H1 (cell line): ENCODE measurements around the gene TNIK. TPM values are rescaled to one million over a fixed set of nuclear protein-coding genes. Genes with fewer than 3 reads are reported as not detected.
A peak's percentile ranks its signal among the peaks of the same experiment; 100 is the strongest.

Experiments
- CBX8 ChIP-seq: fragments of 300-800, 300-1000 bp; sonication (generic); IDR thresholded peaks from 2 replicates; pipeline ENCODE4 v1.7.1; 2016; ENCODE audit warnings: low read depth, low read length, borderline replicate concordance
- GTF2F1 ChIP-seq: IDR thresholded peaks from 2 replicates; pipeline ENCODE4 v1.6.1; 2012; ENCODE audit warnings: low read depth, low read length, improper control_type of control experiment, borderline replicate concordance
- JUN ChIP-seq: IDR thresholded peaks from 2 replicates; pipeline ENCODE4 v1.6.1; 2011; ENCODE audit warnings: low read depth, mild to moderate bottlenecking, improper control_type of control experiment, low read length
- JUND ChIP-seq: IDR thresholded peaks from 2 replicates; pipeline ENCODE4 v1.6.1; 2011; ENCODE audit warnings: mild to moderate bottlenecking, improper control_type of control experiment, low read length
- KDM5A ChIP-seq: fragments of 200-600 bp; IDR thresholded peaks from 2 replicates; pipeline ENCODE4 v1.7.1; 2012; ENCODE audit warnings: mild to moderate bottlenecking, low read length, inconsistent platforms, mixed read lengths
- SIN3A ChIP-seq, 2 experiments: IDR thresholded peaks in 1 of 2; conservative IDR thresholded peaks in 1 of 2; 2 replicates each; pipeline ENCODE4 v1.6.1; 2011 to 2012; ENCODE audit warnings: low read length in 2 of 2, improper control_type of control experiment in 1 of 2, low read depth in 1 of 2, mild to moderate bottlenecking in 1 of 2
- SIX5 ChIP-seq: IDR thresholded peaks from 2 replicates; pipeline ENCODE4 v1.6.1; 2011; ENCODE audit warnings: mild to moderate bottlenecking, low read depth, low read length
- TAF1 ChIP-seq: IDR thresholded peaks from 2 replicates; pipeline ENCODE4 v1.6.1; 2011; ENCODE audit warnings: mild to moderate bottlenecking, low read depth, low read length
- polyA plus RNA-seq, 7 experiments: library from polyadenylated mRNA; depleted of rRNA in 3 of 7; stranded (reverse) in 5 of 7; unstranded in 2 of 7; fragments of >200 nt in 5 of 7; fragments of 200-250 nt in 2 of 7; gene quantifications; 1 replicate in 5 of 7; 2 replicates in 1 of 7; 4 replicates in 1 of 7; pipeline versions ENCODE4 v1.2.1 to v1.2.3, GENCODE V29; 2011 to 2013; ENCODE audit warnings: missing spikeins in 2 of 7, mixed read lengths in 2 of 7
- total RNA-seq: library from RNA; stranded (reverse); fragmentation: NEBNext Ultra II Directional; extraction: Animal tissue kit (Norgen Biotek cat#: 25700); gene quantifications from 2 replicates; pipeline ENCODE4 v1.2.1, GENCODE V29; 2021
- TF ChIP-seq, protein P1 (sequence below): fragments of 300-600 bp; sonication (generic); IDR thresholded peaks from 2 replicates; pipeline ENCODE4 v1.7.1; 2012; ENCODE audit warnings: low read length, moderate library complexity, mild to moderate bottlenecking, inconsistent platforms; ENCODE audit not compliant: insufficient replicate concordance
- TF ChIP-seq, protein P2 (sequence below): IDR thresholded peaks from 2 replicates; pipeline ENCODE4 v1.6.1; 2011; ENCODE audit warnings: low read depth, mild to moderate bottlenecking, low read length; ENCODE audit not compliant: insufficient read depth

The TNIK gene
- total and polyA plus RNA-seq, 2 of the 8 experiments (the other 6 are each of a cell fraction or from before 2014, with no cell fraction given): 7.4 to 42.0 TPM

DNA sequence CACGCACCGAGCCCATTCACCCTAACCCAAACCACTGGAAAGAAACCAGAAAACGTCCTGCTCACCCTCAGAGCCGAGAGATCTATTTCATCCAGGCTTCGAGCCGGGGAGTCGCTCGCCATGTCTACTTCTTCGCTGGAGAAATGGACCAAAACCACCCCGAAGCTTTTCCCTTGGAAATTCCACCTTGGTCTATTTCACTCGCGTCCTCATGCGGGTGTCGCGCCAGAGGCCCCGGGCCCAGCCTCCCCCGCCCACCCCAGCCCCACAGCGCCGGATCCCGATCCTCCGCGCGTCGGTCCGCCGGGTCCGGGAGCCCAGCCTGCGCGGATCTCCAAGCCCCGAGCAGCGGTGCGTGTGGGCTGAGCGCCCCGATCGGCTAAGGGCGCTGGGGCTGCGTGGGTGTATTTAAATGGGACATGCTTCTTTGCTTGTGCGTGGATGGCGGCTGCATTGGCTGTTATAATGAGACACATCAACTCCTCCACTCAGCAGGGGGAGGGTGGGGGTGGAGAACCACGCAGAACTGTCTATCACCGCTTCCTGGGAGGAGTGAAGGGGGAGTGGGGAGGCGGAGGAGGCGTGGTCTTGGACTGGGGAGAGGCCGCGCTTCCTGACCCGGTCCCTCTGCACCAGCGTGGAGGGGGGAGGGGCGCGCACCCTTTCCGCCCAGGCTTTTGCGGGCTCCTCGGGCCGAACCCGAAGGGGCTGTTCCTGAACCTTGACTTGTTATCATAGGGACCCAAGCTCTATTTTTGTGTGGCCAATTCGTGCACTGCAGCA is at the start of gene TNIK (continued):
- TF ChIP-seq, protein P1, sequence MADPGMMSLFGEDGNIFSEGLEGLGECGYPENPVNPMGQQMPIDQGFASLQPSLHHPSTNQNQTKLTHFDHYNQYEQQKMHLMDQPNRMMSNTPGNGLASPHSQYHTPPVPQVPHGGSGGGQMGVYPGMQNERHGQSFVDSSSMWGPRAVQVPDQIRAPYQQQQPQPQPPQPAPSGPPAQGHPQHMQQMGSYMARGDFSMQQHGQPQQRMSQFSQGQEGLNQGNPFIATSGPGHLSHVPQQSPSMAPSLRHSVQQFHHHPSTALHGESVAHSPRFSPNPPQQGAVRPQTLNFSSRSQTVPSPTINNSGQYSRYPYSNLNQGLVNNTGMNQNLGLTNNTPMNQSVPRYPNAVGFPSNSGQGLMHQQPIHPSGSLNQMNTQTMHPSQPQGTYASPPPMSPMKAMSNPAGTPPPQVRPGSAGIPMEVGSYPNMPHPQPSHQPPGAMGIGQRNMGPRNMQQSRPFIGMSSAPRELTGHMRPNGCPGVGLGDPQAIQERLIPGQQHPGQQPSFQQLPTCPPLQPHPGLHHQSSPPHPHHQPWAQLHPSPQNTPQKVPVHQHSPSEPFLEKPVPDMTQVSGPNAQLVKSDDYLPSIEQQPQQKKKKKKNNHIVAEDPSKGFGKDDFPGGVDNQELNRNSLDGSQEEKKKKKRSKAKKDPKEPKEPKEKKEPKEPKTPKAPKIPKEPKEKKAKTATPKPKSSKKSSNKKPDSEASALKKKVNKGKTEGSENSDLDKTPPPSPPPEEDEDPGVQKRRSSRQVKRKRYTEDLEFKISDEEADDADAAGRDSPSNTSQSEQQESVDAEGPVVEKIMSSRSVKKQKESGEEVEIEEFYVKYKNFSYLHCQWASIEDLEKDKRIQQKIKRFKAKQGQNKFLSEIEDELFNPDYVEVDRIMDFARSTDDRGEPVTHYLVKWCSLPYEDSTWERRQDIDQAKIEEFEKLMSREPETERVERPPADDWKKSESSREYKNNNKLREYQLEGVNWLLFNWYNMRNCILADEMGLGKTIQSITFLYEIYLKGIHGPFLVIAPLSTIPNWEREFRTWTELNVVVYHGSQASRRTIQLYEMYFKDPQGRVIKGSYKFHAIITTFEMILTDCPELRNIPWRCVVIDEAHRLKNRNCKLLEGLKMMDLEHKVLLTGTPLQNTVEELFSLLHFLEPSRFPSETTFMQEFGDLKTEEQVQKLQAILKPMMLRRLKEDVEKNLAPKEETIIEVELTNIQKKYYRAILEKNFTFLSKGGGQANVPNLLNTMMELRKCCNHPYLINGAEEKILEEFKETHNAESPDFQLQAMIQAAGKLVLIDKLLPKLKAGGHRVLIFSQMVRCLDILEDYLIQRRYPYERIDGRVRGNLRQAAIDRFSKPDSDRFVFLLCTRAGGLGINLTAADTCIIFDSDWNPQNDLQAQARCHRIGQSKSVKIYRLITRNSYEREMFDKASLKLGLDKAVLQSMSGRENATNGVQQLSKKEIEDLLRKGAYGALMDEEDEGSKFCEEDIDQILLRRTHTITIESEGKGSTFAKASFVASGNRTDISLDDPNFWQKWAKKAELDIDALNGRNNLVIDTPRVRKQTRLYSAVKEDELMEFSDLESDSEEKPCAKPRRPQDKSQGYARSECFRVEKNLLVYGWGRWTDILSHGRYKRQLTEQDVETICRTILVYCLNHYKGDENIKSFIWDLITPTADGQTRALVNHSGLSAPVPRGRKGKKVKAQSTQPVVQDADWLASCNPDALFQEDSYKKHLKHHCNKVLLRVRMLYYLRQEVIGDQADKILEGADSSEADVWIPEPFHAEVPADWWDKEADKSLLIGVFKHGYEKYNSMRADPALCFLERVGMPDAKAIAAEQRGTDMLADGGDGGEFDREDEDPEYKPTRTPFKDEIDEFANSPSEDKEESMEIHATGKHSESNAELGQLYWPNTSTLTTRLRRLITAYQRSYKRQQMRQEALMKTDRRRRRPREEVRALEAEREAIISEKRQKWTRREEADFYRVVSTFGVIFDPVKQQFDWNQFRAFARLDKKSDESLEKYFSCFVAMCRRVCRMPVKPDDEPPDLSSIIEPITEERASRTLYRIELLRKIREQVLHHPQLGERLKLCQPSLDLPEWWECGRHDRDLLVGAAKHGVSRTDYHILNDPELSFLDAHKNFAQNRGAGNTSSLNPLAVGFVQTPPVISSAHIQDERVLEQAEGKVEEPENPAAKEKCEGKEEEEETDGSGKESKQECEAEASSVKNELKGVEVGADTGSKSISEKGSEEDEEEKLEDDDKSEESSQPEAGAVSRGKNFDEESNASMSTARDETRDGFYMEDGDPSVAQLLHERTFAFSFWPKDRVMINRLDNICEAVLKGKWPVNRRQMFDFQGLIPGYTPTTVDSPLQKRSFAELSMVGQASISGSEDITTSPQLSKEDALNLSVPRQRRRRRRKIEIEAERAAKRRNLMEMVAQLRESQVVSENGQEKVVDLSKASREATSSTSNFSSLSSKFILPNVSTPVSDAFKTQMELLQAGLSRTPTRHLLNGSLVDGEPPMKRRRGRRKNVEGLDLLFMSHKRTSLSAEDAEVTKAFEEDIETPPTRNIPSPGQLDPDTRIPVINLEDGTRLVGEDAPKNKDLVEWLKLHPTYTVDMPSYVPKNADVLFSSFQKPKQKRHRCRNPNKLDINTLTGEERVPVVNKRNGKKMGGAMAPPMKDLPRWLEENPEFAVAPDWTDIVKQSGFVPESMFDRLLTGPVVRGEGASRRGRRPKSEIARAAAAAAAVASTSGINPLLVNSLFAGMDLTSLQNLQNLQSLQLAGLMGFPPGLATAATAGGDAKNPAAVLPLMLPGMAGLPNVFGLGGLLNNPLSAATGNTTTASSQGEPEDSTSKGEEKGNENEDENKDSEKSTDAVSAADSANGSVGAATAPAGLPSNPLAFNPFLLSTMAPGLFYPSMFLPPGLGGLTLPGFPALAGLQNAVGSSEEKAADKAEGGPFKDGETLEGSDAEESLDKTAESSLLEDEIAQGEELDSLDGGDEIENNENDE: no peak
- TF ChIP-seq SIX5: no peak
- no peak for TF ChIP-seq CBX8
- TF ChIP-seq, protein P2, sequence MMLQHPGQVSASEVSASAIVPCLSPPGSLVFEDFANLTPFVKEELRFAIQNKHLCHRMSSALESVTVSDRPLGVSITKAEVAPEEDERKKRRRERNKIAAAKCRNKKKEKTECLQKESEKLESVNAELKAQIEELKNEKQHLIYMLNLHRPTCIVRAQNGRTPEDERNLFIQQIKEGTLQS: no peak
- TF ChIP-seq SIN3A (conservative IDR thresholded peaks at IDR 0.05 in 1 of 2, IDR thresholded peaks at IDR 0.05 in 1 of 2; ENCODE audit: low read depth in 1 of 2, low read length in 2 of 2): peak in 1 of 2 experiments; percentile 45; a peak in 1 of 4 replicates
- TF ChIP-seq KDM5A: no peak
- no peak for TF ChIP-seq JUN
- no peak for TF ChIP-seq GTF2F1
- no peak for TF ChIP-seq JUND
- no peak for TF ChIP-seq TAF1
